ENCODE results near the gene SELENOO.

Gene SELENOO

GRCh38 chr22:50185375-50186087, 15.3 kb upstream of the SELENOO start, which contains the start of gene TRABD:
TSS of gene TRABD (plus strand) at chr22:50185913. CDS start at chr22:50193061, 7,148 bp downstream.
- peak; percentile 85 to 86 for DNase-seq

GRCh38 chr22:50186181-50186714, 14.6 kb upstream of the SELENOO start:
- DNase-seq = no peak

GRCh38 chr22:50186761-50187523, 13.9 kb upstream of the SELENOO start:
- no peak for DNase-seq

- no peak for DNase-seq
Observed at GRCh38 chr22:50188356-50188755, 12.5 kb upstream of the SELENOO start.

- no peak for DNase-seq
Observed at GRCh38 chr22:50189184-50189848, 11.5 kb upstream of the SELENOO start.

GRCh38 chr22:50189849-50190181, 11.0 kb upstream of the SELENOO start:
- DNase-seq = no peak

GRCh38 chr22:50190182-50190940, 10.4 kb upstream of the SELENOO start:
- peak; percentile 77 to 80 for DNase-seq

GRCh38 chr22:50190941-50191741, 9.7 kb upstream of the SELENOO start:
- DNase-seq = peak; percentile 68 to 73

- DNase-seq = peak in 1 of 2 experiments; percentile 36
Observed at GRCh38 chr22:50192436-50193204, 8.2 kb upstream of the SELENOO start.

- DNase-seq = no peak
Observed at GRCh38 chr22:50193621-50194020, 7.2 kb upstream of the SELENOO start.

- no peak for DNase-seq
Observed at GRCh38 chr22:50194037-50194805, 6.6 kb upstream of the SELENOO start.

GRCh38 chr22:50196256-50196655, 4.6 kb upstream of the SELENOO start:
- DNase-seq = no peak

- no peak for DNase-seq
Observed at GRCh38 chr22:50197000-50197800, 3.6 kb upstream of the SELENOO start.

GRCh38 chr22:50197856-50198623, 2.8 kb upstream of the SELENOO start:
- no peak for DNase-seq

GRCh38 chr22:50198624-50199017, 2.2 kb upstream of the SELENOO start:
- no peak for DNase-seq

GRCh38 chr22:50199251-50199721, 1.5 kb upstream of the SELENOO start:
- no peak for DNase-seq

- peak in 1 of 2 experiments; percentile 34 for DNase-seq
Observed at GRCh38 chr22:50199829-50200460, 866 bp upstream of the SELENOO start.

Data from activated CD4-positive, alpha-beta T cell treated with anti-CD3 and anti-CD28 coated beads, Interleukin-2, amount 50 U/mL, for 48 hours (primary cell).